Activated naive CD4-positive, alpha-beta T cell treated with anti-CD3 and anti-CD28 coated beads for 36 hours (primary cell): ENCODE measurements around the gene ZP1. TPM values are rescaled to one million over a fixed set of nuclear protein-coding genes. Genes with fewer than 3 reads are reported as not detected.
A peak's percentile ranks its signal among the peaks of the same experiment; 100 is the strongest.

Experiments used
- CTCF ChIA-PET: fragments of 350-600 bp; sonication (Branson Sonifier 250); formaldehyde crosslinking; loops from one replicate; lab custom pipeline; 2021; ENCODE audit warnings: antibody characterized with exemption; lab: Charles Lee
- DNase-seq: peaks from one replicate; pipeline ENCODE4 v3.0.0-alpha.2; 2020
- H3K27ac Mint-ChIP-seq: one replicate; pipeline ENCODE4 v1.8.0; 2021; ENCODE audit warnings: mild to moderate bottlenecking, mixed read lengths
- H3K27me3 Mint-ChIP-seq: one replicate; pipeline ENCODE4 v1.8.0; 2021; ENCODE audit warnings: low read depth, mixed read lengths
- H3K36me3 Mint-ChIP-seq: one replicate; pipeline ENCODE4 v1.8.0; 2021; ENCODE audit warnings: low read depth, mixed read lengths
- H3K4me1 Mint-ChIP-seq: one replicate; pipeline ENCODE4 v1.8.0; 2021; ENCODE audit warnings: low read depth, mixed read lengths
- H3K4me3 Mint-ChIP-seq: one replicate; pipeline ENCODE4 v1.8.0; 2021; ENCODE audit warnings: mild to moderate bottlenecking, moderate library complexity, mixed read lengths
- H3K9me3 Mint-ChIP-seq: one replicate; pipeline ENCODE4 v1.8.0; 2021; ENCODE audit warnings: mixed read lengths
- intact Hi-C: fragments of 100-400 bp; cut with micrococcal nuclease; formaldehyde crosslinking; loops from one replicate; pipeline ENCODE4 v1.15.1; 2023
- total RNA-seq, 2 experiments: library from RNA; stranded (reverse); gene quantifications; one replicate each; pipeline ENCODE4 v1.2.3, GENCODE V29; 2021

The ZP1 gene
- total RNA-seq, 2 experiments from 2014 or later = not detected

- peaks cover 5% of the 10 kb centered on the region for H3K36me3 Mint-ChIP-seq
- peaks cover 3% of the 10 kb centered on the region for H3K4me1 Mint-ChIP-seq
- no peak overlapping the region for H3K4me3 Mint-ChIP-seq
- no peak for DNase-seq
- no peaks in the 10 kb centered on the region for H3K9me3 Mint-ChIP-seq
- CTCF ChIA-PET = interaction anchor here (0.6 kb wide), 1 partner anchor 244 kb away, joined by 5 read pairs; no protein-coding TSS in a partner anchor
- H3K27me3 Mint-ChIP-seq = no peaks in the 10 kb centered on the region
- no peak overlapping the region for H3K27ac Mint-ChIP-seq
- intact Hi-C loops = no loop called here
These were observed 8.8 kb downstream of the ZP1 start for GRCh38 chr11:60876168-60876485.

GRCh38 chr11:60878245-60879101 is 11.1 kb downstream of the ZP1 start:
- no peaks in the 10 kb centered on the region for H3K27me3 Mint-ChIP-seq
- peaks cover 2% of the 10 kb centered on the region for H3K4me1 Mint-ChIP-seq
- intact Hi-C loops = no loop called here
- no peaks in the 10 kb centered on the region for H3K9me3 Mint-ChIP-seq
- H3K4me3 Mint-ChIP-seq = no peak overlapping the region
- no peak overlapping the region for H3K27ac Mint-ChIP-seq
- CTCF ChIA-PET = interaction anchor here (1.8 kb wide), 1 partner anchor 47 kb away, joined by 5 read pairs; no protein-coding TSS in a partner anchor
- peaks cover 13% of the 10 kb centered on the region for H3K36me3 Mint-ChIP-seq
- DNase-seq = no peak

GRCh38 chr11:60879104-60879503 is 11.8 kb downstream of the ZP1 start:
- Mint-ChIP-seq H3K9me3 (no peaks in the 10 kb centered on the region), H3K27me3 (no peaks in the 10 kb centered on the region), H3K4me1 (peaks cover 2% of the 10 kb centered on the region), H3K36me3 (peaks cover 18% of the 10 kb centered on the region), H3K4me3 (no peak overlapping the region), H3K27ac (no peak overlapping the region)
- intact Hi-C loops = no loop called here
- CTCF ChIA-PET = no interaction called here
- no peak for DNase-seq

GRCh38 chr11:60879971-60880588 is 12.7 kb downstream of the ZP1 start:
- H3K4me1 Mint-ChIP-seq = peaks cover 2% of the 10 kb centered on the region
- no peaks in the 10 kb centered on the region for H3K27me3 Mint-ChIP-seq
- no peaks in the 10 kb centered on the region for H3K9me3 Mint-ChIP-seq
- CTCF ChIA-PET = no interaction called here
- intact Hi-C loops = no loop called here
- no peak overlapping the region for H3K4me3 Mint-ChIP-seq
- no peak for DNase-seq
- H3K36me3 Mint-ChIP-seq = peaks cover 20% of the 10 kb centered on the region
- H3K27ac Mint-ChIP-seq = no peak overlapping the region

GRCh38 chr11:60880643-60881282 is 13.4 kb downstream of the ZP1 start:
- no peaks in the 10 kb centered on the region for H3K9me3 Mint-ChIP-seq
- H3K27ac Mint-ChIP-seq = no peak overlapping the region
- intact Hi-C loops = no loop called here
- peaks cover 22% of the 10 kb centered on the region for H3K36me3 Mint-ChIP-seq
- H3K4me1 Mint-ChIP-seq = peaks cover 2% of the 10 kb centered on the region
- DNase-seq = no peak
- no peaks in the 10 kb centered on the region for H3K27me3 Mint-ChIP-seq
- CTCF ChIA-PET = no interaction called here
- H3K4me3 Mint-ChIP-seq = no peak overlapping the region

- Mint-ChIP-seq H3K27me3 (no peaks in the 10 kb centered on the region), H3K4me3 (no peak overlapping the region), H3K9me3 (no peaks in the 10 kb centered on the region), H3K4me1 (peaks cover 2% of the 10 kb centered on the region), H3K27ac (no peak overlapping the region), H3K36me3 (peaks cover 41% of the 10 kb centered on the region)
- peak; percentile 61 for DNase-seq
- intact Hi-C loops = loop anchor here (1.0 kb wide), 2 partner anchors 43 to 56 kb away; no protein-coding TSS in a partner anchor
- CTCF ChIA-PET = interaction anchor here (0.6 to 2.5 kb wide), 14 partner anchors 12 to 125 kb away, joined by 3 to 49 read pairs (median 6); no protein-coding TSS in a partner anchor
These were observed 20.2 kb downstream of the ZP1 start for GRCh38 chr11:60887556-60887955.

GRCh38 chr11:60889869-60890311 is 22.5 kb downstream of the ZP1 start:
- Mint-ChIP-seq H3K36me3 (peaks cover 37% of the 10 kb centered on the region), H3K4me3 (no peak overlapping the region), H3K27me3 (no peaks in the 10 kb centered on the region), H3K27ac (no peak overlapping the region), H3K4me1 (no peaks in the 10 kb centered on the region), H3K9me3 (no peaks in the 10 kb centered on the region)
- DNase-seq = no peak
- intact Hi-C loops = no loop called here
- CTCF ChIA-PET = interaction anchor here (0.7 to 2.5 kb wide), 5 partner anchors 9 to 60 kb away, joined by 3 to 9 read pairs (median 3); no protein-coding TSS in a partner anchor

- Mint-ChIP-seq H3K27me3 (no peaks in the 10 kb centered on the region), H3K4me3 (no peak overlapping the region), H3K36me3 (peaks cover 40% of the 10 kb centered on the region), H3K27ac (no peak overlapping the region), H3K9me3 (no peaks in the 10 kb centered on the region), H3K4me1 (no peaks in the 10 kb centered on the region)
- DNase-seq = no peak
- intact Hi-C loops = no loop called here
- CTCF ChIA-PET = interaction anchor here (1.6 to 2.0 kb wide), 2 partner anchors 8 to 14 kb away, joined by 3 to 9 read pairs; no protein-coding TSS in a partner anchor
These were observed 23.4 kb downstream of the ZP1 start for GRCh38 chr11:60890696-60891095.

- Mint-ChIP-seq H3K36me3 (peaks cover 43% of the 10 kb centered on the region), H3K27me3 (no peaks in the 10 kb centered on the region), H3K4me1 (peaks cover under 1% of the 10 kb centered on the region), H3K27ac (peak overlapping the region; percentile 61), H3K9me3 (no peaks in the 10 kb centered on the region), H3K4me3 (no peak overlapping the region)
- no peak for DNase-seq
- intact Hi-C loops = no loop called here
- CTCF ChIA-PET = interaction anchor here (1.2 to 1.6 kb wide), 2 partner anchors 14 to 60 kb away, joined by 3 read pairs; no protein-coding TSS in a partner anchor
These were observed 23.9 kb downstream of the ZP1 start for GRCh38 chr11:60891103-60891741.

GRCh38 chr11:60895687-60896086 is 28.3 kb downstream of the ZP1 start:
- Mint-ChIP-seq H3K4me1 (peaks cover 1% of the 10 kb centered on the region), H3K27ac (no peak overlapping the region), H3K36me3 (peaks cover 52% of the 10 kb centered on the region), H3K27me3 (no peaks in the 10 kb centered on the region), H3K4me3 (no peak overlapping the region), H3K9me3 (no peaks in the 10 kb centered on the region)
- intact Hi-C loops = no loop called here
- no peak for DNase-seq
- CTCF ChIA-PET = interaction anchor here (1.4 kb wide), 1 partner anchor 64 kb away, joined by 8 read pairs; no protein-coding TSS in a partner anchor

GRCh38 chr11:60897496-60897895 is 30.2 kb downstream of the ZP1 start:
- Mint-ChIP-seq H3K27me3 (no peaks in the 10 kb centered on the region), H3K36me3 (peaks cover 53% of the 10 kb centered on the region), H3K9me3 (no peaks in the 10 kb centered on the region), H3K4me3 (no peak overlapping the region), H3K27ac (peak overlapping the region; percentile 14), H3K4me1 (peaks cover 1% of the 10 kb centered on the region)
- DNase-seq = no peak
- CTCF ChIA-PET = interaction anchor here (0.9 to 3.3 kb wide), 6 partner anchors 8 to 488 kb away, joined by 3 to 30 read pairs (median 4); no protein-coding TSS in a partner anchor
- intact Hi-C loops = no loop called here
